ENCODE data around the gene FOXN1.

DNA sequence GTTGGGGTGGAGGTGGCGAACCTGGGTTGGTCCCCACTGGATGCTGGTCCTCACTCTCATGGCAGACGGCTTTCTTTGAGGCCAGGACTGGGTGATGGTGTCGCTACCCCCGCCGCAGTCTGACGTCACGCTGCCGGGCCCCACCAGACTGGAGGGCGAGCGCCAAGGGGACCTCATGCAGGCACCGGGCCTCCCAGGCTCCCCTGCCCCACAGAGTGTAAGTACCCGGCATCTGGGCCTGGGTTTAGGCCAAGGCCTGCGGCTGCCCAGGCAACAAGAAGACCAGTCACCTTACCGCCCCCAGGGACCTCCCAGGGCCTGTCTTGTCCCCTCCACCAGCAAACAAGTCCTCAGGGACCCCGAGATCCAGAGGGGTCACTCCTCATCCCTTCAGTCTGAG lies 17.7 kb downstream of the FOXN1 start:
- TF ChIP-seq, protein P1, sequence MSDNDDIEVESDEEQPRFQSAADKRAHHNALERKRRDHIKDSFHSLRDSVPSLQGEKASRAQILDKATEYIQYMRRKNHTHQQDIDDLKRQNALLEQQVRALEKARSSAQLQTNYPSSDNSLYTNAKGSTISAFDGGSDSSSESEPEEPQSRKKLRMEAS (IDR thresholded peaks at IDR 0.05): no peak
- TF ChIP-seq CTCF (IDR thresholded peaks at IDR 0.05) (no peak), ESRRA (IDR thresholded peaks at IDR 0.05; ENCODE audit: borderline replicate concordance, low read length) (no peak), POLR2A (IDR thresholded peaks at IDR 0.05; ENCODE audit: low read length) (no peak)

Data from A549 (cell line).